Stimulated activated CD4-positive, alpha-beta T cell treated with anti-CD3 and anti-CD28 coated beads, Interleukin-1b, Interleukin-23, amount 100 ng/mL, for 48 hours (primary cell): Measurements from ENCODE around the gene TDRD6.
A peak's percentile ranks its signal among the peaks of the same experiment; 100 is the strongest.

ENCODE experiments used
- DNase-seq: peaks from one replicate; pipeline ENCODE4 v3.0.0-alpha.2; 2020

TDRD6 gene

GRCh38 chr6:46684771-46685170 lies 2.9 kb upstream of the TDRD6 start:
- DNase-seq: no peak

GRCh38 chr6:46688117-46688965 lies 656 bp downstream of the TDRD6 start:
- DNase-seq: no peak

- DNase-seq: no peak
Observed at GRCh38 chr6:46688966-46689335, 1.3 kb downstream of the TDRD6 start.

GRCh38 chr6:46689657-46690056 lies 2.0 kb downstream of the TDRD6 start:
- DNase-seq: no peak

GRCh38 chr6:46690141-46690755 lies 2.6 kb downstream of the TDRD6 start:
- no peak for DNase-seq

- DNase-seq: no peak
Observed at GRCh38 chr6:46690911-46691451, 3.3 kb downstream of the TDRD6 start.

- no peak for DNase-seq
Observed at GRCh38 chr6:46699970-46700369, 12.3 kb downstream of the TDRD6 start.

- no peak for DNase-seq
Observed at GRCh38 chr6:46704562-46704961, 16.9 kb downstream of the TDRD6 start.

GRCh38 chr6:46706464-46706863 lies 18.8 kb downstream of the TDRD6 start:
- DNase-seq: no peak

- DNase-seq: no peak
Observed at GRCh38 chr6:46711491-46711890, 23.8 kb downstream of the TDRD6 start.

GRCh38 chr6:46715141-46715540 lies 27.5 kb downstream of the TDRD6 start:
- DNase-seq: no peak

GRCh38 chr6:46719099-46719498 lies 31.4 kb downstream of the TDRD6 start:
- DNase-seq: peak; percentile 5

GRCh38 chr6:46720401-46720800 lies 32.7 kb downstream of the TDRD6 start:
- DNase-seq: no peak

GRCh38 chr6:46729787-46730326 lies 42.2 kb downstream of the TDRD6 start:
- DNase-seq: no peak

- DNase-seq: no peak
Observed at GRCh38 chr6:46730921-46731461, 43.3 kb downstream of the TDRD6 start.

GRCh38 chr6:46733341-46733801 lies 45.7 kb downstream of the TDRD6 start:
- no peak for DNase-seq

- DNase-seq: no peak
Observed at GRCh38 chr6:46734867-46735719, 47.4 kb downstream of the TDRD6 start, which contains the start of gene PLA2G7. Gene PLA2G7, minus strand, starts transcription at chr6:46735375. Its CDS starts 12,484 bp downstream, at chr6:46722891.

GRCh38 chr6:46735720-46736031 lies 48.0 kb downstream of the TDRD6 start:
- no peak for DNase-seq

- no peak for DNase-seq
Observed at GRCh38 chr6:46736906-46737305, 49.2 kb downstream of the TDRD6 start.

GRCh38 chr6:46741482-46741881 lies 53.8 kb downstream of the TDRD6 start:
- no peak for DNase-seq

GRCh38 chr6:46741910-46742309 lies 54.2 kb downstream of the TDRD6 start:
- no peak for DNase-seq

- no peak for DNase-seq
Observed at GRCh38 chr6:46743425-46744158, 55.9 kb downstream of the TDRD6 start.
